Measurements from ENCODE around the gene SLC6A18. TPM values are rescaled to one million over a fixed set of nuclear protein-coding genes. Genes with fewer than 3 reads are reported as not detected.

The SLC6A18 gene, protein sequence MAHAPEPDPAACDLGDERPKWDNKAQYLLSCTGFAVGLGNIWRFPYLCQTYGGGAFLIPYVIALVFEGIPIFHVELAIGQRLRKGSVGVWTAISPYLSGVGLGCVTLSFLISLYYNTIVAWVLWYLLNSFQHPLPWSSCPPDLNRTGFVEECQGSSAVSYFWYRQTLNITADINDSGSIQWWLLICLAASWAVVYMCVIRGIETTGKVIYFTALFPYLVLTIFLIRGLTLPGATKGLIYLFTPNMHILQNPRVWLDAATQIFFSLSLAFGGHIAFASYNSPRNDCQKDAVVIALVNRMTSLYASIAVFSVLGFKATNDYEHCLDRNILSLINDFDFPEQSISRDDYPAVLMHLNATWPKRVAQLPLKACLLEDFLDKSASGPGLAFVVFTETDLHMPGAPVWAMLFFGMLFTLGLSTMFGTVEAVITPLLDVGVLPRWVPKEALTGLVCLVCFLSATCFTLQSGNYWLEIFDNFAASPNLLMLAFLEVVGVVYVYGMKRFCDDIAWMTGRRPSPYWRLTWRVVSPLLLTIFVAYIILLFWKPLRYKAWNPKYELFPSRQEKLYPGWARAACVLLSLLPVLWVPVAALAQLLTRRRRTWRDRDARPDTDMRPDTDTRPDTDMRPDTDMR
- total RNA-seq (not detected), polyA plus RNA-seq (ENCODE audit: insufficient read depth, low read depth, low replicate concordance) (1.5 TPM)
- long read RNA-seq, donor 1, partial matches to known transcripts: 0 of 1 reads
- long read RNA-seq, donor 1, other reads (novel, unspliced or antisense): 0 of 1 reads
- long read RNA-seq, donor 2: 0 reads
- long read RNA-seq, donor 3, partial matches to known transcripts: 0 of 1 reads
- long read RNA-seq, donor 3, other reads (novel, unspliced or antisense): 0 of 1 reads
- long read RNA-seq, donor 4: 0 reads
- long read RNA-seq, donor 5: 0 reads
- long read RNA-seq, donor 6: 0 reads
- long read RNA-seq, donor 7: 0 reads
- long read RNA-seq, donor 8: 0 reads
- long read RNA-seq, donor 9: 0 reads
- long read RNA-seq, donor 10: 0 reads

GRCh38 chr5:1225081-1225480, at the start of gene SLC6A18:
Gene SLC6A18, plus strand, starts transcription at chr5:1225381. Its CDS starts 97 bp downstream, at chr5:1225478.
- no peak for TF ChIP-seq CTCF (IDR thresholded peaks at IDR 0.05; ENCODE audit: borderline replicate concordance, extremely low read depth, insufficient read depth)
- Histone ChIP-seq H3K4me1 (ENCODE audit: control insufficient read depth in 2 of 3, insufficient read depth in 2 of 3, low read depth in 1 of 3, low read length in 3 of 3) (peaks cover 0 to 14% (median 9%) of the 10 kb centered on the region in 3 donors), H3K4me3 (ENCODE audit: low read length in 3 of 3) (no peak within 1 kb of the TSS), H3K27ac (ENCODE audit: low read depth in 2 of 2, low read length in 2 of 2) (no peak within 1 kb of the TSS), H3K27me3 (ENCODE audit: control insufficient read depth, insufficient read depth, low read length) (no peaks in the 10 kb centered on the region), H3K9me3 (ENCODE audit: control insufficient read depth in 2 of 3, insufficient read depth in 1 of 3, low read length in 3 of 3) (peaks cover 0 to 2% (median 0%) of the 10 kb centered on the region in 3 donors), H3K36me3 (ENCODE audit: control insufficient read depth in 2 of 3, insufficient read depth in 3 of 3, low read length in 3 of 3) (peaks cover 0 to 6% (median 6%) of the 10 kb centered on the region in 3 donors), H3K9ac (ENCODE audit: low read length in 3 of 3) (no peak within 1 kb of the TSS)
- FAIRE-seq: no peak
- intact Hi-C loops (cut with DNase I): no loop called here
- no peak for DNase-seq

DNA sequence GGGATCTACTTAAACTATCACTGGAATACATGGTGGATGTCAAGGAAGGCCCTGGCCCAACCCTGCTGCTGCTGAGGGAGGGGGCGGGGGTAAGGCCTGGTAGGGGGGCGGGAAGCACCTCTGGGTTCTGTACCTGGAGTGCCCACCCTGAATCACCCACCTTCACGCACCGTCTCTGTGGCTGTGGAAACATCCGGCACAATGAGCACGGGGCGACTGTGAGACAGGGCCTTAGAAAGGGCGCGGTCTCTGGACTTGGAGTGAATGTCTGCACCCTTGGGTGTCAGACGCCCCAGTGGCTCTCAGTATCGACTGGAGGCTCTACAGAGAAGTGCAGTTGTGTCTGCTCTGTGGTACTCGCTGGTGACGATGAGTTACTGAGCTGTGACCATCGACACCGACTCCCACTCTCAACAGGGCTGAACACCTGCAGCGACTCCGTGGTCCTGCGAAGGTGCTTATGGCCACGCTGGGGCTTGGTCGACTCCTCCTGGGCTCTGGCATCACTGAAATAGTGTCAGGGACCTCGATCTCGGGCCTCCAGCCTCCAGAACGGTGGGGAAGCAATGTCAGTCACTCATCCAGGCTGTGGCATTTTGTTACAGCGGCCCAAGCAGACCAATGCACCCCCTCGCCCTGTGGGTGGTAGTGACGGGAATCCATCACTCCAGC, 49.2 kb upstream of the SLC6A18 start:
- H3K36me3 ChIP-seq (ENCODE audit: control insufficient read depth in 2 of 3, insufficient read depth in 3 of 3, low read length in 3 of 3): no peaks in the 10 kb centered on the region
- no peak overlapping the region for H3K4me3 ChIP-seq (ENCODE audit: low read length in 3 of 3)
- intact Hi-C loops (cut with DNase I): no loop called here
- FAIRE-seq: no peak
- H3K9ac ChIP-seq (ENCODE audit: low read length in 3 of 3): no peak overlapping the region
- TF ChIP-seq CTCF (IDR thresholded peaks at IDR 0.05; ENCODE audit: borderline replicate concordance, extremely low read depth, insufficient read depth): no peak
- no peak for DNase-seq
- H3K27ac ChIP-seq (ENCODE audit: low read depth in 2 of 2, low read length in 2 of 2): no peak overlapping the region
- no peaks in the 10 kb centered on the region for H3K9me3 ChIP-seq (ENCODE audit: control insufficient read depth in 2 of 3, insufficient read depth in 1 of 3, low read length in 3 of 3)
- H3K27me3 ChIP-seq (ENCODE audit: control insufficient read depth, insufficient read depth, low read length): no peaks in the 10 kb centered on the region
- no peaks in the 10 kb centered on the region for H3K4me1 ChIP-seq (ENCODE audit: control insufficient read depth in 2 of 3, insufficient read depth in 2 of 3, low read depth in 1 of 3, low read length in 3 of 3)

- Histone ChIP-seq H3K9ac (ENCODE audit: low read length in 3 of 3) (no peak overlapping the region), H3K4me3 (ENCODE audit: low read length in 3 of 3) (no peak overlapping the region), H3K27me3 (ENCODE audit: control insufficient read depth, insufficient read depth, low read length) (no peaks in the 10 kb centered on the region), H3K36me3 (ENCODE audit: control insufficient read depth in 2 of 3, insufficient read depth in 3 of 3, low read length in 3 of 3) (no peaks in the 10 kb centered on the region), H3K9me3 (ENCODE audit: control insufficient read depth in 2 of 3, insufficient read depth in 1 of 3, low read length in 3 of 3) (no peaks in the 10 kb centered on the region), H3K27ac (ENCODE audit: low read depth in 2 of 2, low read length in 2 of 2) (no peak overlapping the region), H3K4me1 (ENCODE audit: control insufficient read depth in 2 of 3, insufficient read depth in 2 of 3, low read depth in 1 of 3, low read length in 3 of 3) (no peaks in the 10 kb centered on the region)
- TF ChIP-seq CTCF (IDR thresholded peaks at IDR 0.05; ENCODE audit: borderline replicate concordance, extremely low read depth, insufficient read depth): no peak
- DNase-seq (peak in 1 of 5 donors; percentile 74), FAIRE-seq (no peak)
- intact Hi-C loops (cut with DNase I): no loop called here
These were observed 48.4 kb upstream of the SLC6A18 start for GRCh38 chr5:1176473-1177391.

All from kidney (tissue), 22 donors.